ENCODE measurements around the gene OR2AT4.

GRCh38 chr11:75040167-75040770 lies 56.4 kb downstream of the OR2AT4 start:
- TF ChIP-seq GATA2 (IDR thresholded peaks at IDR 0.05; ENCODE audit: low read depth, low read length) (no peak), GATA3 (IDR thresholded peaks at IDR 0.05; ENCODE audit: low read depth, low read length) (no peak)

All from SH-SY5Y (cell line).